Limb (tissue), 2 donors: Measurements from ENCODE around the gene SREBF2.

ENCODE experiments used
- DNase-seq, 2 donors: peaks; one replicate each; pipeline ENCODE4 v3.0.0-alpha.2; 2016; ENCODE audit errors: extremely low spot score in 2 of 2

Gene SREBF2

DNA sequence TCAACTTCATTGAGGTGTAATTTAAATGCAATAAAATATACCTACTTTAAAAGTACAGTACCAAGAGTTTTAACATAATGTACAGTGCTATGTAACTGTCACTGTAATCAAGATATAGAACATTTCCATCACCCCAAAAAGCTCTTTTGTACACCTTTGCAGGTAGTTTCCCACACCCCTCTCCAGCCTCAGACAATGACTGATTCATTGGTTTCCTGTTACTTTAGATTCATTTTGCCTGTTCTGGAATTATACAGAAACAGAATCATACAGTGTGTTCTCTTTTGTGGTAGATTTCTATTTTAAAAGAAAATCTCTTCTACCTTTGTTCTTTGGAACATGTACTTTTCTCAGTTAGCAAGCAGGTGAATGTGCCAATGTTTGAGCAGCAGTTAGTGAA, 43.8 kb downstream of the SREBF2 start:
- no peak for DNase-seq

DNA sequence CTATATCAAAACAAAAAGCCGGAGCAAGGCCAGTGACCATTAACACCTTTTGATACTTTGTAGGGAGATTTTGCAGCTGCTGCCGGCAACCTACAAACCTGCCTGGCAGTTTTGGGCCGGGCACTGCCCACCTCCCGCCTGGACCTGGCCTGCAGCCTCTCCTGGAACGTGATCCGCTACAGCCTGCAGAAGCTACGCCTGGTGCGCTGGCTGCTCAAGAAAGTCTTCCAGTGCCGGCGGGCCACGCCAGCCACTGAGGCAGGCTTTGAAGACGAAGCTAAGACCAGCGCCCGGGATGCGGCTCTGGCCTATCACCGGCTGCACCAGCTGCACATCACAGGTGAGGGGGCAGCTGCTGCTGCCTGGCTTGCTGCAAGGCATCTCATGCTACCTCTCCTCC, 47.7 kb downstream of the SREBF2 start:
- DNase-seq = no peak

DNA sequence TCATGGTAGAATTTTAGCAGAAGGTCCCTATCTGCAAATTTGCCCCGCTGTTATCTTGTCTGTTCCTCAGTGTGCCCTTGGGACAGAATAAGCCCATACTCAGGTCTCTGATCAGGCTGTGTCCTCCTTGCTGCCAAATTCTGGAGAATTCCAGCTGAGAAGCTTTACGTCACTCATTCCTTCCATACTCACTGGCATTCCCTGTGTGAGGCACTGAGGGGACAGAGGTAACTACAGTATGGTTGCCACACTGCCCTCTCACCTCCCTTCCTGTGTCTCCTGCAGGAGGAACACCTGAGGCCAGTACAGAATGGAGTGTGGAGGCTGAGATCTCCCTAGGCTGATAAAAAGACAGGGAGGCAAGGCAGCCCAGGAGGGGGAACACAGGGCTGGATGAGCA, 50.5 kb downstream of the SREBF2 start:
- no peak for DNase-seq

DNA sequence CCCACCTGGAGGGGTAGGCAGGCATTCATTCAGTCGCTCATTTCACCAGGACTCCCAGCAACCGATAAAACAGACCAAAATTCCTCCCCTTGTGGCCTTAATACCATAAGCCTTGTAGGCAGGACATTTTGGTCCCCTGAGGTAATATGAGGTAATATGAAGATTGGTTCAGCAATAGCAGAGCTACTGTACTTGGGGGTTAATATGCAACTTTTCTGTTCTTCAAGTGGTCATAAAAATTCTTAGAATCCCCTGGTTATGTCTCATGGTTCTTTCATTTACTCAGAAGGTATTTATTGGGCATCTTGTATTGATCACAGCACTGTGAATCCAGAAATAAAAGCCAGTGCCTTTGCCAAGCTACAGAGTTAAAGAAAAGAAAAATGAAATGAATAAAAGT, 52.2 kb downstream of the SREBF2 start:
- DNase-seq = no peak

DNA sequence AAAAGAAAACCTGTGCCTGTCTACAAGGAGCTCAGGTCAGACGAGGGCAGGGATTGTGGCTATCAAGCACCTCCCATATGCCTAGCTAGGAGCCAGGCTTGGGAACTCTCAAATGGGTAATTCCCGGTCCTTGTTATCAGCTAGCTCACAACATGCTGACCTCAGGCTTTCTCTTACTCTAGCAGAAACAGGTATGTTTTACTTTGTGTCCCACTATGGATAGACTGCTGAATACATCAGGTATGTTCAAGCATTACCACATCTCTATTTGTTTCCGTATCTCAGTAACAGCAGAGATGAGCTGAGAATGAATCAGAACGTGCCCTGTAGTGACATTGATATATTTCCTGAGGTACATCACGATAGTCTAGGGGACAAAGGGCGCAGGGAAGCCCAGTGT, 52.6 kb downstream of the SREBF2 start:
- no peak for DNase-seq

DNA sequence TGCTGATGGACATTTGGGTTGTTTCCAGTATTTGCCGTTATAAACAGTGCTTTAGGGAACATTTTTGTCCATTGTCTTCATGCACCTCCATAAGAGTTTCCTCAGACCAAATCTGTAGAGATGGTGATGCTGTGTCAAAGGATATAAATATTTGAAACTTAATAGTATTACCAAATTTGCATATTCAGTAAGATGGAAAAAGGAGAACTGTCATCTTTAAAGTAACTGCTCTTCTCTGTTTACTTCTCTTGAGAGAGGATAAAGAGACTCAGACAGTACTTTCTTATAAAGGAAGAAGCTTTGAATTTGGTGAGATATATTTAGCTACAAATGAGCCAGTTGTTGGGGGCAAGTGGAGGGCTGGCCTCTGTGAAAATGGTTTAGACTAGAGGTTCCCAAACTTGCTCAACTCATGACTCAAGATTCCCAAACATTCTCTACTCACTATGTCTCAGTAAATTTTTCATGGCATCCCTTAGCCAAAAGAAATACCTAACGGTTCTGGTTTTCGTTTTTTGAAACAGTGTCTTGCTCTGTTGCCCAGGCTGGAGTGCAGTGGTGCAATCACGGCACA, 55.8 kb downstream of the SREBF2 start:
- no peak for DNase-seq

DNA sequence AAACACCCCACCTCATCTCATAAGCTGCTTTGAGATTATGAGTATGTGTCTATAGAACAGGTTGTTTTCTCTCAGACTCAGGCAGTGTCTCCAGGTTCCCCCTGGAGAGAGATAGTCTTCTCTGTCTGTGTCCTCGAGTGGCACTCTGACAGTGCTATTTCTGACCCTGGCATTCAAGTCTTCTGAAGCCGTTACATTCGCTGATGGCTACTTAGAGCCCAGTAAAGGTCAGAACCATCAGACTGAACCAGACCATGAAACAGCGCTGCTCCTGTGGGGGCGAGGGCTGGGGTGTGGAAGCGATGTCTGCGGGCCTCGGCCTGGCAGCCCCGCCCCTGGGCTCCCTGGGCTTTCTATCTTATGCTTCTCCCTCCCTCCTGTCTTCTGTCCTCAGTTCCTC, 58.5 kb downstream of the SREBF2 start:
- DNase-seq = no peak

DNA sequence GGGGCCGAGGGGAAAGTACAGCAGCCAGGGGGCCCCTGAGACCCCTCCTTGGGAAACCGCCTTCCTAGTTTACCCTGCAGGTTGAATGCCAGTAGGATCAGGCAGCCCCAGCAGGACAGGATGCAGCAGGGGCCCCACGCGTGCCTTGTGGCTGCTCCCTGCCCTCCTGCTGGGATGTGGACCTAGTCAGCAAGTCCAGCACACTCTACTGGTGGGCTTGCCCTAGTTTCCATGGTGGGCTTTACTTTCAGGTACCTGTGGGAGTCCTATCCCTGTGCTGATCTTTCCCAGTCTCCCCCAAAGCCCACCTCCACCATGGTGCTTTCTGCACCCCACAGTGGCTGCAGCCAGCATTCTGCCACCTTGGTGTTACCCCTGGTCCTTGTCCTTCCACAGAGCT, 59.8 kb downstream of the SREBF2 start:
- no peak for DNase-seq

DNA sequence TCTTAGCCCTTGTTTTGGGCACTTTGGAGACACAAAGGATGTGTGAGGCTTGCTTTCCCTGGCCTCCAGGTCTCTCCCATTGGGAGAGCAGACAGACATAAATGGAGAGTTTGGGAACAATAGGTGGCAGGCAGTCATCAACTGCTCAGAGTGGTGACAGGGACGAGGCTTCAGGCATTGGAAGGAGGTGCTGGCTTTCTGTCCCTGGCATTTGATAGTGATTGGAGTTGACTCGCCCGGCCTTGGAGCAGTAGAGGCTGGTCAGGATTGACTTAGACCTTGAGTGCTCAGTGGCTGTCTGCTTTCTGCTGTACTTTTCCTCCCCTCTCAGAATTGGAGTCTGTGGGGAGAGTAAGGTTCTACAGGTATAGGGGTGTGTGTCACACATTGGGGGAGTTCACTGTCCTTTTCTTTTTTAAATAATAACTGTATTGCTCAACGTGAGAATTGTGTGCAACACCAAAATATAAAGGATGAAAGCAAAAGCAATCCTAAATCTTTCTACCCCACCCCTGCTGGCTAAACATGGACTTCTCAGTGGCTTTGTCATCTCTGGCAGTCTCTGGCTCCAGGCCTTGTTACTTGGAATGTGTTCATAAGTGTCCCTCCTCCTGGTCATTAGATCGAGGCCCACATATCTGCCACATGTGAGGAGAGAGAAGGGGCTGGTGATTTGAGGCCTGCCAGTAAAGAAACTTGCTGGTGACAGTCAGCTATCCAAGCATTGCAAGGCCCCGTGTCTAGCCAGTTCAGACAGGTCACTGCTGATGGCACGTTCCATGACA, 60.9 kb downstream of the SREBF2 start:
- no peak for DNase-seq

DNA sequence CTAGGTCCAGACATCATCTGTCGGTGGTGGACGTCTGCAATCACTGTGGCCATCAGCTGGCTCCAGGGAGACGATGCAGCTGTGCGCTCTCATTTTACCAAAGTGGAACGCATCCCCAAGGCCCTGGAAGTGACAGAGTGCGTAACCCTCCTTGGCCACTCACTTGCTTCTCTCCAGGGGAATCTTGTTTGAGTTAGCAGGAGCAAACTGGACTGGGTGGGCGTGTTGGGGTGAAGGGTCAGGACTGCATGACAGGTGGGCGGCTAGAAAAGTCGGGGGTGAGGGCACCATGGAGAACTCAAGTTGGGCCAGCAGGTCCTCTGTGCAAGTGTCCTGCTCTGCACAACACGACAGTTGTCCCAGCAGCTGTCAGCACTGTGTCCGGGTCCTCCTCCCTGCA, 65.7 kb downstream of the SREBF2 start:
- DNase-seq = no peak

DNA sequence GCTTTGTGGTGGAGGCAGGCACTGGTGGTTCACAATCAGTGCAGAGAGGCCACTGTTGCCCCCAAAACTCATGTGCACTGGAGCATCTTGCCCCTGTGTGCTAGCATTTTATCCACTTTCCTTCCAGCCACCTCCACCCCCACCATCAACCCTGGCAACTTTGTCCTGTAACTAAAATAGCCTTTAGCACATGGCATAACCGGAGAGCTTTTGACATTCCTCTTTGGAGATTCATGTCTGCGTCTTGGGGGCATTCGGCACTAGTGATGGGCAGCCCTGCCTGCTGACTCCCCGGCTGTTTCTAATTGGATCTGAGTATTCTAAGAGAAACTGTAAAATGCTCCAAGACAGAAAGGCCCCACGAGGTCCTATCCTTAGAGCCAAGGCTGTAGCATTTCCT, 66.2 kb downstream of the SREBF2 start:
- no peak for DNase-seq

DNA sequence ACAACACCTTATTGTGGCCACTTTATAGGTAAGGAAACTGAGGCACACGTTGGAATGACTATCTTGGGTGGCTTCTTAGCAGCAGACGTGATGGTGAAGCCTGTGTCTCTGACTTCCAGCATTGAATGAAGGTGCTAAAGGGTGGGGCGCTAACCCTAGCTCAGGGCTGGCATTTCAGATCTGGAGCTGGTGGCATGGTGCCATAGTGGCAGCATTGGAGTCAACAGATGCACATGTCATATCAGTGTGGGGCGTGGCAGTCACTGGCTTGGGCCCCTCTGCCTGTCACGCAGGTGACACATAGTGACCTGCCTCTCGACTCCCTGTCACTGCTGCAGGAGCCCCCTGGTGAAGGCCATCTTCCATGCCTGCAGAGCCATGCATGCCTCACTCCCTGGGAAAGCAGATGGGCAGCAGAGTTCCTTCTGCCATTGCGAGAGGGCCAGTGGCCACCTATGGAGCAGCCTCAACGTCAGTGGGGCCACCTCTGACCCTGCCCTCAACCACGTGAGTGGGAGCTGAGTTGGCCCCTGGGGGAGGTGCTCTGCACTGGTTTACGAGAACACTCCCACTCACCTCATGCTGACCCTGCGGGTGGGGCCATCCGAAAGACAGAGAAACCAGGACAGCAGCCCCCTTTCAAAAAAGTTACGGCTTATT, 67.2 kb downstream of the SREBF2 start:
- DNase-seq = no peak

DNA sequence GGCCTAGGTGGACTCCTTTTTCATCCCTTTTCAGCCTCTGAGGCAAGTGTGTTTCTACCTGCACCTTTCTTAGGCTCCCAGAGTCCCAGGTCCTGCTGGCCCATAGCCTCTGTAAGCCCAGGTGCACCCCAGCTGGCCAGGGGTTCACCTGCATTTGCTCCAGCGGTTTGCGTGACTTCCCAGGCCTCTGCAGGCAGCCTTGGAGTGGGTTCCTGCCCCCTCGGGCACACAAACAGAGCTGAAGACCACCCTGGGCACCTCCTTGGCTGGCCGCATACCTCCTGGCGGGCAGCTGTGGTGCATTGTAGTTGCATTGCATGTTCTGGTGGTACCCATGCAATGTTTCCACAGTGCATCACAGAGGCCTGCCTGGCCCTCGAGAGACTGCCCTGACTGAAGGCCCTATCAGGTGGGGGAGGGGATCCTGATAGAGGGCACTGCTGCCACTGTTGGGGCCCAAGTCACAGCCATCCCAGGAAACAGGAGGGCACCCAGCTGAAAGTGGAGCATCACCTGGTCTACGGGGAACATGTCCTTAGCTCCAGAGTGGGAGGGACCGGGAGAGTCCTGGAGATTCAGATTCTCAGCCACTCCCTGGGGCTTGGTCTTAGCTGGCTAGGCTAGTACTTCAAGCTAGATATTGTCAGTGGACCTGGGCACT, 67.9 kb downstream of the SREBF2 start:
- no peak for DNase-seq

DNA sequence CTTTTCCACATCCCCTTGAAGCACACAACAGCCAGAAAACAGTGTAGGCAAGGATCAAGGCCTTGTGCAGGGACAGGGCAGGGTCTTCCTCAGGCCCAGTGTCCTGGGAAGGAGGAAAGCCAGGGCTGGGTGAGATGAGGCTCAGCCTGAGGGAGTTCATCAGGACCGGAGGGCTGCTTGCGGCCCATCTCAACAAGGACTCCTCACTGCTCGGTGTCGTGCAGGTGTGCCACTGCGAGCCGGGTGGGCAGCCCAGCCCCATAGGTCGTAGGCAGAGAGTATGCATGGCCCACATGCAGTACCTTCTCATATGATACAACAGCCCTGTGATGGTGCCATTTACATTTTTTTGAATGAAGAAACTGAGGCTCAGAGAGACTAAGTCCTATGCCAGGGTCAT, 69.1 kb downstream of the SREBF2 start:
- DNase-seq = no peak

DNA sequence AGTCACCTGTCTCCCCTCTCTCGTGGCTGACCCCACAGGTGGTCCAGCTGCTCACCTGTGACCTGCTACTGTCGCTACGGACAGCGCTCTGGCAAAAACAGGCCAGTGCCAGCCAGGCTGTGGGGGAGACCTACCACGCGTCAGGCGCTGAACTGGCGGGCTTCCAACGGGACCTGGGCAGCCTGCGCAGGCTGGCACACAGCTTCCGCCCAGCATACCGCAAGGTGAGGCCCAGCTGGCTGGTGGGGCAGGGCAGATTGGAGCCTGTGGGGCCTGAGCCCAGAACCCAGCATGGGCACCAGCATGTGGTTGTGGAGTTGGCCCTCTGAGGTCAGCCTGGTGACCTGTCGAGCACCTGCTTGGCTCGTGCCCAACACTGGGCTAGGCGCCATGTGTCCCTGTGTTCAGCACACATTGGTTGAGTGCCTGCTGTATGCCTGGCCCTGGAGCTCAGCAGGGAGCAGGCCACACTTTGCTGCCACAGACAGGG, 70.1 kb downstream of the SREBF2 start:
- DNase-seq = no peak

DNA sequence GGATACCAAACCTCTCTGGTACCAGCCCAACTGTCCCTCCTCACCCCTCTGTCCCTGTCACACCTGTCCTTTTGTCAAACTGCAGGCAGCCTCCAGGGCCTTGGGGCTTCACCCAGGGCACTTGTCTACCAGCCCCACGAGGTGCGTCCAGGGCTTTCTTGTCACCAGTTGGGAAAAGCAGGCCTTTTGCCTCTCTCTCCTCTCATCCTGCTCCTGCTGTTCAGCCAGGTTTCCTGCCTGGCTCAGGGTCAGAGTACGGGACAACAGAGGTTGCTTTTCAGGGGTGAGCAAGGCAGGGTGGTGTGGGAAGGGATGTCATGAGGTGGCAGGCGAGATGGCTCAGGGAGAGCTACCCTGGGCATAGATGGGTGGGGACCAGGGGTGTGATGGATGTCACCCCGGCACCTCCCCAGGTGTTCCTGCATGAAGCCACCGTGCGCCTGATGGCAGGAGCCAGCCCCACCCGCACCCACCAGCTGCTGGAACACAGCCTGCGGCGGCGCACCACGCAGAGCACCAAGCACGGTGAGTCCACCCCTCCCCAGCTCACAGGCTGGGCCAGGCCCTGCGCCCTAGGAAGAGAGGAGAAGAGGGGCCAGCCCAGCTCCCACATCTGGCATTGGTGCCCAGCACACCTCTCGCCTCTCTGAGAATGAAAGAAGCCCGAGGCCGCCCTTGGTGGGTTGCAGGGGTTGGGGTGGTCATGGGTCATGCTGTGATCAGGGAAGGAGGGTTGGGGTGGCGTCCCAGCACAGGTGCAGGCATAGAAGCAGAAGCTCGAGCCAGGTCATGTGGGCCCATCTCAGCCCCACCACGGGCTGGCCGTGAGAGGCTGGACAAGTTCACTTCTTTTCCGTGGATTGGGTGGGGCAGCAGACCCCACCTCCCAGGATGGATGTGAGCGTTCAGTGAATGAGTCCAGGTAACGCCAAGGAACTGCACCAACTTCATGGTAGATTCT, 71.8 kb downstream of the SREBF2 start:
- no peak for DNase-seq

DNA sequence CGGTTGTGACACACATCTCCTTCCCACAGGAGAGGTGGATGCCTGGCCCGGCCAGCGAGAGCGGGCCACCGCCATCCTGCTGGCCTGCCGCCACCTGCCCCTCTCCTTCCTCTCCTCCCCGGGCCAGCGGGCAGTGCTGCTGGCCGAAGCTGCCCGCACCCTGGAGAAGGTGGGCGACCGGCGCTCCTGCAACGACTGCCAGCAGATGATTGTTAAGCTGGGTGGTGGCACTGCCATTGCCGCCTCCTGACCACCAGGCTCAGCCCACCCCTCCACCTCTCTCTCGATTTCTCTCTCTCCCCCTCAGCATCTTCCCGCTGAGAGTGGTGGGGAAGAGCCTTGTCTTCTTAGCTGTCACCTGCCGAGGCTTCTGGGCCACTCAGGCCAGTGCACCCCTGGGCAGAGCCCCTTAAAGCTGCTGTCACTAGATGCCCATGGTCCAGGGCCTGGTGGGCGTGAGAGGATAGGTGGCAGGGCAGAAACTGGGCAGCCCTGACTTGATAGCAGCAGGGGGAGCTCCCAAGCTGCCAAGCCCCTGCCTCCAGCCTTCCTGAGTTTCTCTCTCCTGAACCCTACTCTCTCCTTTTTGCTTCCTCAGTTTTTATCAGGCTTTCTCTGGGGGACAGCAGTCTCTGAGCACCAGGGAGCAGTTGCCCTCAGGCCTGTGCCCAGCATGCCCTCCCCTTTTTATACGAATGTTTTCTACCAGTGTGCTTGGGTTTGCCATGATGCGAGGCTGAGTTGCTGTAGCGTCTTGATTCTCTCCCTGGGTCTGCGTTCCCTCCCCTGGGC, 72.7 kb downstream of the SREBF2 start:
- DNase-seq = no peak

DNA sequence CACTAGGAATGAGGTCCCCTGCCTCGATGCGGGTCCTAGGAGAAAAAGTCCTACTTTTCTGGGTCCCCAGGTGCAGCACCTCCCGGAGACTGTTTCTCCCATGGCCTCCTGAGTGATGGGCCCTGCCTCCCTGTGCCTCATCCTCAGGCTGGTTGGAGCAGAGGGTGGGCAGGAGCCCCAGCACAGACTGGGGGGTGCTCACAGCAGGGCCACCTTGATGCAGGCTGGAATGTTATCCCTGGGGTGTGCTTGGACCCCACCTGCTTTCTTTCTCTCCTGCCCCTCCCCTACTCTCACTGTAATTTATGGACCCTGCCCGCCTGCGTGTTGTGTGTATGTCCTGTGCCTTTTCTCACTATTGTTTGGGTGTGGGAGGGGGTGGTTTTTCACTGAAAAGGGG, 73.9 kb downstream of the SREBF2 start:
- no peak for DNase-seq

DNA sequence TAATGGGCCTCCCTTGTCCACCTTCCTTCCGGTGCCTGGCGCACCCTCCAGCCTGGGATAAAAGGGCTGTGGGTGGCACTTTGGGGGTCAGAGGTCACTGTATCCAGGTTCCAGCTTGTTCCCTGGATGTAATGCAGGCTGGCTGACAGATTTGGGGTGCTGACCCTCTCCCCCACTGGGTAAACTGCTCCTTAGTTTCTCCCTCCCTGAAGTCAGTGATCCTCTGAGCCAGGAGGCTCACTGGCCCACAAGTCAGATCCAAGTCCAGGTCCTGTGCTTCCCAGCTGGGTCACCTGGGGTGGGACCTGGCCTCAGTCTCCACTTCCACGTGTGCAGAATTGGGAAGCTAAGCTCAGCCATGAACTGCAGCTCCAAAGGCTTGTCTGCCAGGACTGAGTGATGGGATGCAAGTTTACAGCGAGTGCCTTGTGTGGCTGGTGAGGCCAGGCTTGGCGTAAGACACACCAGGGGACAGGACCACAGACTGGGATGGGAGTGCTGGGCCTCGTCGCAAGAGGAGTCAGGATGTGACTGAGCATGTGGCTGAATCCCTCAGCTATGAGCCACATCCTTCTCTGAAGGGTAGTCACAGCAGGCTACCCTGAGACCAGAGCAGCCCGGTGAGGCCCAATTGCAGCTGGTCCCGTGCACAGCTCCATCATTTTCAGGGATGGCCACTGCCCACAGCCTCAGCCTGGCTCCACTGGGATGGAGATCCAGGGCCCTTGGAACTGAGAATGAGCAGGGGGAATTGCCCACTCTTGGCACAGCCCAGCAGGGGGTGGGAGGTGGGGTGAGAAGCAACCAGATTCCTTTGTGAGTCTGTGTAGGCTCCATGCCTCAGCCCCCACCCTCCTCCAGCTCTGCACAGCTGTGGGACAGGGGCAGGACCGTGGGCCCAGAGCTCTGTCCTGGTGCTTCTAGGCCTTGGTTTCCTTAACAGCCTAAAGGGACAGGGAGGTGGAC, 74.8 kb downstream of the SREBF2 start:
- DNase-seq = no peak
